GM21717 (cell line): Measurements from ENCODE around the gene HIVEP3.

Experiments
- ATAC-seq: cut with Tn5 transposase; IDR thresholded peaks from one replicate; pipeline ENCODE4 v1.9.1; 2021; ENCODE audit warnings: mild to moderate bottlenecking, moderate library complexity; ENCODE audit not compliant: unreplicated experiment

HIVEP3 gene

DNA sequence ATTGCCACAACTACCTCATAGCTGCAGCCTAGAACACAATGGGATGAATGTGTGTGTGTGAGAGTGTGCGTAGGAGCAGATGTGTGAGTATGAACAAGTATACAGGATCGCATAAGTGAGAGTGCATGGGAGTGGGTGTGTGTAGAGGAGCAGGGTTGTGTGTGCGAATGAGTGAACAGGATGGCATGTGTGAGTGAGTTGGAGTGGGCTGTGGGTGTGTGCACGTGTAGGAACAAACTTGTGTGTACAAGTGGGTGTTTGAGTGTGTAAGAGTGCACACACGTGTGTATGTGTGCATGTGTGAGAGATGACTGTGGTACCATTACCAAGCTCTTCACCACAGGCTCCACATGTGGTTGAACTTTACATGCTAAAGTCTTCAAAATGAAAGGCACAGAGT is 258.8 kb downstream of the HIVEP3 start:
- ATAC-seq, result no peak

- ATAC-seq, result no peak
Observed at GRCh38 chr1:41659159-41659495, 259.6 kb downstream of the HIVEP3 start.

DNA sequence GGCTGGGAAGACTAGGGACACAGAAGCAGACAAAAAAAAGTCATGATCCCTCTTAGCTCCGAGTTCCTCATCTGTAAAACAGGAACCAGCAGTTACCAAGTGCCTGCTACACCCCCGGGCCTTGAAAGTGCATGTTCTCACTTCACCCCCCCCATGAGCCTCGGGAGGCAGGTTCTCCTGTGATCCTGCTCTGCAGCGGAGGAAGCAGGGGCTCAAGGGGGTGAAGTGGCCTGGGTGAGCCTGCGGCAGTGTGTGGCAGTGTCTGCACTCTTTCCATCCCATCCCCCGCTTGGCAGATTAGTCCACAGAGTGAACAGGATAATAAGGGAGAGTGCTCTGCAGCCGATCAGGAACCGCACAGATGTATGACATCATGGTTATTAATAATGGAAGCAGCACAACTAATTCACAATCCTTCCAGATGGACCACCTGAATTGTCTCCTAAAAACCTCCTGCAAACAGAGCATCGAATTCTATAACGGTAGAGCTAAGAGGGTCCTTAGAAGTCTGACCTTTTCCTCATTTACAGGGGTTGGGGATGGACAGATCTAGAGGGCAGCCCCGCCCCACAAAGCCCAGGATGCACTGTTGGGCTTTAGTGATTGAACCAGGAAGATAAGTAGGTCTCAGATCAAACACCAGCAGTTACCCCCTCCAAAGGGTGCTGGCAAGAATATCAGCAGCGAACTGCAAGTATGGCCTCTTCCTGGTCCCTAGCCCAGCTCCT is 260.1 kb downstream of the HIVEP3 start:
- ATAC-seq, result no peak

DNA sequence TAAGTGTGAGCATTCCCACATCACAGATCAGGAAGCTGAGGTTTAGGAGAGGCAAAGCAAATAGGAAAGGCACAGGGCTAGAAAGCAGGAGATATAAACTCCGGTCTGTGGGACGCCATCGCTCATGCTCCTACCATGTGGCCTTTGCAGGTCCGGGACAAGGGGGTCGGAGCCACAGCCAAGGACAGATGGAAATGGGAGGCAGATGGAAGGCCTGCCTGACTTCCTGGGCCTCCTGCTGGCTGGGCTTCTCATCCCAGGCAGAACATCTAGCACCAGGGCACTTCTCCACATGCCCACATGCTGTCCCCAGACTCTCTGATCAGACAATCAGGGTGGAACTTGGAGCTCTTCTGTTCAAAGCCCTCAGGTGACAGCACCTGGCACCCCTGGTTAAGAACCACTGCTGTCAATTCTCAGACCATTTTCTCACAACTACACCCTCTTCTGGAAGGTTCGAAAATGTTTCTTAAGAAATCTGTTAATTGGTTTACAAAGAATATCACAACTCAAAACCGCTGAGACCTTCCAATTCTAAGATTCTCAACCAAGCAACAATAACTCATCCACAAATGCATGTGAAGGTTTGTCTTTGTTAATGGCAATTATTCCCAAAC is 260.9 kb downstream of the HIVEP3 start:
- no peak for ATAC-seq

DNA sequence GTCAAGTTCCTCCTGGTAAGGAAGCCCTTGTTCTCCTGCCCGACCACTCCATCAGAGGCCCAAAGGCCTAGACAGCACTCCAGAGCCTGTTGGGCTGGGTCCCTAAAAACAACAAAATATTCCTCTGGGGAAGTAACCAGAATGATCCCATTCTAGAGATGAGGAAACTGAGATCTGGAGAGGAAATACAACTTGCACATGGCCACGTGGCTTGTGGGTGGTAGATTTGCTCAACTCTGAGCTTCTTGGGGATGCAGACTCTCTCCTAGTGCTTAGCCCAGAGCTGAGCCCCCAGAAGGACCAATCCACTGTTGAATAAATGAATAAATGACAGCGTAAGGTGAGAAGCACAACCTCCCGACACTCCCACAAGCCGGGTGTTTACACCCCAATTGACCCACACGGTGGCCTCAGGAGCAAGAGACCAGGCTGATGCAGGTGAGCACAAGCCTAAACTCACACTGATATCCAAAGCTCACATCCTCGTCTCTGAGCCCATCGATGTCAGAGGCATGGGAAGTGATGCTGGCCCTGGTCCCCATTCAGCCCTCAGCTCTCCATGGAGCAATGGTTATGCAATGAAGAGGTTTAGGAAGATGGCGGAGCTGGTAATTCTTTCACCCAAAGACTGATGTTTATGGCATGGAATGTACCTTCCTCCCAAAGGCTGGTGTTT is 261.8 kb downstream of the HIVEP3 start:
- no peak for ATAC-seq

- no peak for ATAC-seq
Observed at GRCh38 chr1:41656068-41656467, 262.7 kb downstream of the HIVEP3 start.

DNA sequence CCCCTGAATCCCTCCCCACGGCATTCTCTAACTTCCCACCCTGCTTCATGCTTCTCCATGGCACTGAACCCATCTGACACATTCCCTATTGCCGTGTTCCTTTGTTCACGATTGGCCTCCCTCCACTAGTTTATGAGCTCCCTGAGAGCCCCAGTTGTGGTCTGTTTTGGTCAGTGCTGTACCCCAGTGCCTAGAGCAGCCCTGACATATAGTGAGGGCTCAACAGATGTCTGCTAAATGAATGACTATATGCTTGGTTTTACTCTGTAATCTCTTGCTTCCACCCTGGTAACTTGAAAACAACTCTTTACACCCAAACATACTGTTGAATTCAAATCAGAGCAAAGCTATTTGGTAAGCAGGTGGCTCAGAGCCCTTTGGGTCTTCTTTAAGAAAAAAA is 263.1 kb downstream of the HIVEP3 start:
- no peak for ATAC-seq

- ATAC-seq, result no peak
Observed at GRCh38 chr1:41653574-41653973, 265.1 kb downstream of the HIVEP3 start.

- ATAC-seq, result no peak
Observed at GRCh38 chr1:41652384-41653265, 266.1 kb downstream of the HIVEP3 start.

GRCh38 chr1:41650028-41650880 is 268.5 kb downstream of the HIVEP3 start:
- ATAC-seq, result no peak

DNA sequence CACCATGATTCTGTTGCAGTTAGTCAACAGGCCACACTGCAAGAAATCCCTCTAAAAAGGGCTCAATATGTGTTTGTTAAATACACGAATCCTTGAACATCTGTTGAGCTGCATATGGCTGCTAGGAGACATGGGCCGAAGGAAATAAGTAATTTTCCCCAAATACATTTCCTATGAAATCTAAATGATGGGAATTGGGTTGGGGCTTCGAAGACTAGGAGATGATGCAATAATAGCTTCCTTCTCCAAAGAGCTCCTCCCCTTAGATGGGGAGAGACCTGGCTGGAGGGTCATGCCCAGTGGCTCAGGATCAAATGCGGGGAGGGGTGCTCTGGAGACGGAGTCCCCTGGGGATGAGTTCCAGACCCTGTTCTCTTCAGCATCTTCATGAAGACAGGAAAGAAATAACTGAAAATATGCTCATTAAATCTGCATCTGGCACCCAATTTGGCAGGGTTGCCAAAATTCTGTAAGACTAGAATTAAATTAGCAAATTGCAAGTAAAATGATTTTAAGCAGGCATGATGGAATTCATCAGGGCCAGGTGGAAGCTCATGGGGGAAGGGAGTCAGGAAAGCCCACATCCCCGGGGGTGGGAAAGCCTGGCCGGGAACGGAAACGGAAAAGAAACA is 269.2 kb downstream of the HIVEP3 start:
- ATAC-seq, result no peak

- no peak for ATAC-seq
Observed at GRCh38 chr1:41648844-41649243, 269.9 kb downstream of the HIVEP3 start.

GRCh38 chr1:41648230-41648629 is 270.5 kb downstream of the HIVEP3 start:
- ATAC-seq, result no peak

GRCh38 chr1:41647221-41648135 is 271.2 kb downstream of the HIVEP3 start:
- ATAC-seq, result no peak

DNA sequence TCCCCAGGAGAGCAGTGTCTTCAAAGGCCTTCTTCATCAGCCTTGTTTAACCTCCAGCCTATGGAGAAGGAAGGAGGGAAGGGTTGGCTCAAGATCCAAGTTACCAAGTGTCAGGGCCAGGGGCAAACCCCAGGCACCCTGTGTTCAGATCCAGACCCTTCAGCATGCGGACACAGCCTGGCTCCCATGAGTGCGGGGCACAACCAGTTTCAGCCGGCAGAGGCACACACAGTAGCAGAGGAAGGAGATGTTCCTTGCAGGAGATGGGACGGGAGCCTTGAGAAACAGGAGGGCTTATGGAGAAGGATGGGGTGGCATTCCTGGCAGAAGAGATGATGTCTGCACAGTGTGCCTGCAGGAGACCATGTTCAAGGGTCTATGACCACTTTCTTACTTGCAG is 272.5 kb downstream of the HIVEP3 start:
- no peak for ATAC-seq

GRCh38 chr1:41645062-41645461 is 273.7 kb downstream of the HIVEP3 start:
- ATAC-seq, result no peak

DNA sequence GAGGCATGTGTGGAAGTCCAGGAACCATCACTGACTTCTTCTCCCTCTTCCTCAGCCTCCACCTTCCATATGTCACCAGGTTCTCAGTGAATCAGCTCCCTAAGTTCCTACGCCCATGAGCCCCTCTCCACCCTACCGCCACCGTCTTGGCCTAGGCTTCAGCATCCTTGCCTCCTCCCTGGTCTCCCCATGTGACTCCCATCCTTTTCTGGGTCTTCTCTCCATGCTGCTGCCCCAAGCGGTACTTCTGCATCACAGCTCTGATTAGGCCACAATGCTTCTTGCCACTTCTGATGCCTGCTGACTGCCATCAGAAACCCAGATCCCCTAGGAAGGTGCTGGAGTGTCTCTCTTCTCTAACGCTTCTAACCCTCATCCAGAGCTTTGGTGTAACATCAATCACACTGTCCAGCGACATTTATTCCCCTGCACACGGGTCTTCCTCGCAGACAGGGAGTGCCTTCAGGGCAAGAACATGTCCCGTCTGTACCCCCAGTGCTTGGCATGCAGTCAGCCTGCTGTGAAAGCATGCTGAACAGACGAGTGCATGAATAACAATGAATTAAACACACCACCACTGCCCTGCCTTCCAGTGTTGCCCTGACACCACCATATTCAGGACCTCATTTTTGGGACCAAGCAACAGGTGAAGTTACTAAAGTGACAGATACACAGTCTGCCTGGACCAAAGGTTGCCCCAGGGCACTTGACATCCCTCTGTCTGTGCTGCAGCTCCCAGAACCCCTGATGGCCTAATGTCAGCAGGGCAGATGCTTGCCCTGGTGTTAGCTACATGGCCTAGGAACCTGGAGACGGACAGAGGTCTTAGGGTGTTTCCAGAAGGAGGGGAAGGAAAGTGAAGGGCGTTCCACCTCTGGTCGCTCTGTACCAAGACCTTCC is 275.6 kb downstream of the HIVEP3 start:
- ATAC-seq, result no peak
